Activated T-cell treated with anti-CD3 and anti-CD28 coated beads for 1 hour (primary cell): ENCODE results near the gene RPUSD4.

Source experiments
- DNase-seq: peaks from one replicate; pipeline ENCODE4 v3.0.0-alpha.2; 2020; ENCODE audit warnings: low read depth

Gene RPUSD4

DNA sequence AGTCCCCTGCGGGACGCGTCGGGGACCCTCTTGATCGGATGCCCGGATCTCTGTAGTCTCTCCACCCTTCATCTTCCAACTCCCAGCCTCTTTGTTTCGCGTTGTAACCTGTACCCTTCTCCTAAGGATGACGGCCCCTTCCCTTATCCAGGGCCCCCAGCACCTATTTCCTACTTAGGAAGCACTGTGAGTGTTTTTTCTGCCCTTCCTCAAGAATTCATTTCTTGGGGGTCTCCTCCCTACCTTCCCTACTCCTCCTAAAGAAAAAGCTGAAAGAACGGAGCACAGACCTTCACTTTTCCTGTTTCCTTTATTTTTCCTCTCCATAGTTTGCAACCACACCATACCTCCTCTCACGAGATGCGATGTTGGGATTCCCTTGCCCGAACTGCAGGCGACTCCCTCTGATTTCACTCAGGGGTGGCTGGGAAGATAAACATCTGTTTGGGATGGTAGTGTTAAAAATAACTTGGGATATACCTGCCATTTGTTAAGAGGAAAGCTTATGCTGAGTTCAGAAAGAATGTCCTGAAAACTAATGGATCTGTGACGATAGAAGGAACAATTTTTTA is 725 bp upstream of the RPUSD4 start:
- no peak for DNase-seq

DNA sequence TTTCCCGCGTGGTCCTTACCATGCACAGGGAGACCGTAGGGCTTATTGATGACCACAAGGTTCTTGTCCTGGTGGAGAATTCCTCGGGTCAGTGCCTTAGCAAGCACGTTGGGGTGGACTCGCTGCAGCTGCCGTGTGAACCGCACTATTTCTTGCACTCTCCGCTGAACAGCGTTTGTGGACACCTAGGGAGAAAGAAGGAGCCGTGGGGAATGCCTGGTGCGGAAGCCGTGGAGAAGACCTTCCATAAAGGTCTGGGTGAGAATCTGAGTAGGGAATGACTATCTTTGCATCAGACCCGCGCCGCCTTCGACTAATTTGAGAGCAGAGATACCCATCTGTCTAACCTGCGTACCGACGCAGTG is 597 bp downstream of the RPUSD4 start:
- no peak for DNase-seq

DNA sequence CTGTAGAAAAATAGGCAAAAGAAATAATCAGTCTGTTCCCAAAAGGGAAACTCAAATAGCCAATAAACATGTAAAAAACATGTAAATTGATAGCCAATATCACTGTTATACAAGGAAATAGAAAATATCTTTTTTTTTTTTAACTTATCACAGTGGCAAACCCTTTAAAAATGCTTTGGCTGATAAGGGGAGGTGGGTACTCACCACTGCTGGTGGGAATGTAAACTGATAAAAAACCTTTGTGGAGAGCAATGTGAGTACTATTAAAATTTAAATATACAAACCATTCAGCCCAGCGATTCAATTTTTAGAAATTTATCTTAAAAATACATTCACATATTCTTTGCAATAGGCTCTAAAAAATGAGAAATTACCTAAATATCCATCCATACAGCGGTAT is 3.6 kb downstream of the RPUSD4 start:
- no peak for DNase-seq

DNA sequence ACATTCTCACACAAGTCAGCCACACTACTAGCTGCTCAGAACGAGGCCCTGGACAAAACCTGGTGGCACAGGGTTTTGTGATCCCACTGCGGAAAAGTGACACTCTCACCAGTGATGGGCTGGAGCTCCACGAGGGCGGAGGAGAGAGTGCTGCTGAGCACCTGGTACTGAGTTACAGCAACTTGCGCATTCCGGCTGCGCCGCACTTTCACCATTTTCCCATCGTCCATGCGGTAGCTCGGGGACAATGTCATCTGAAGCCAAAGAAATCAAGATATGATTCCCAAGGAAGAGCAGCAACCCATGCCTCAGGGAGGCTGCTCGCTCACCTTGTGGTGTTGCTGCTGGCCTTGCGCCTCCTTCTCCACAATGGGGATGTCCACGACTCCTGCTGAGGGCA is 6.1 kb downstream of the RPUSD4 start:
- DNase-seq, result no peak

DNA sequence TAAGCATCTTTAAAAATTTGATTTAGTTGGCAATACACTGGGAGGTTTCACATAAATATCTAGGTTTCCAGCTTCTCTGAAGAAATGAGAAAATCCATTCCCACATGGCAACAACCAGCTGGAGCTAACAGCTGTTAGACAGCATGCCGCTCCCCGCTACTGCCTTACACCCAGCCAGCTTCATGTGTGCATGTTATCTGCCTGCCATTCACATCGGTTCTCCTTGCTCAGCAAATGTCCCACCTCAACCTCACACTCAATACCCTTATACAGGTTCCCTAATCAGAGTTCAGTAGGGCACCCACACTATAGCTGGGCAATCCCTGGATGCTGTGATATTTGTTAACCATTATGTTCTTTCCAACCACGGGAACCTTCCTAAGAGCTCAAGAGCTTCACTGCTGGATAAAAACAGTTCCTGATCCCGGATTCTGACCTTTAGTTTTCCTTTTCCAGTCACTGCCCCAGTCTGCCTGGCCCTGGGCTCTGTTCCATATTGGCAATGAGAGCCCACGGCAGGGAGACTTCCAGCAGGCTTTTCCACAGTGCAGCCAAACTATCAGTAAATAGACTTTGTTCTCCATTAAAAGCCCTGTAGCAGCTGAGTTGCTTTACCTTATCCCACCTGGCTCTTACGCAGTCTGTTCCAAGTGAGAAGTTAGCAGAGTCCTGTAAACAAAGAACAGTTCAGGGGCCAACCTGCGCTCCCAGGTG is 8.6 kb downstream of the RPUSD4 start:
- DNase-seq, result no peak

DNA sequence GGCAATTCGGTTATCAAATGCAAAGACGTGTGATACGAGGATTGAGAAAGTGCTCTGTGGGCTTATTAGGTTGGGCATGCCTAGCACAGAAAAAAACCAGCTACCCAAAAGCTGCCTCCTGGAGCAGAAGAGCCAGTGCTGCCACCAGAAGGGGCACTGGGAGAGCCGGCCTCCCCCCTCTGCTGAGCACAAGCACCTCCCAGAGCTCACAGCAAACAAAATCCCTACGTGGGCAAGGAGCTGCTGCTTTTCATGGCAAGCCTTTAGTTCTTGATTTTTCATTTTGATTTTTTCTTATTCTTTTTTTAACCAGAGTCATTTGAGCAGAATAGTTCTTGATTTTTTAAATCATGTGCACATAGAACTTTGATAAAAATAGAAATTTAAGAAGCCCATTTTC is 12.8 kb downstream of the RPUSD4 start:
- DNase-seq, result no peak

DNA sequence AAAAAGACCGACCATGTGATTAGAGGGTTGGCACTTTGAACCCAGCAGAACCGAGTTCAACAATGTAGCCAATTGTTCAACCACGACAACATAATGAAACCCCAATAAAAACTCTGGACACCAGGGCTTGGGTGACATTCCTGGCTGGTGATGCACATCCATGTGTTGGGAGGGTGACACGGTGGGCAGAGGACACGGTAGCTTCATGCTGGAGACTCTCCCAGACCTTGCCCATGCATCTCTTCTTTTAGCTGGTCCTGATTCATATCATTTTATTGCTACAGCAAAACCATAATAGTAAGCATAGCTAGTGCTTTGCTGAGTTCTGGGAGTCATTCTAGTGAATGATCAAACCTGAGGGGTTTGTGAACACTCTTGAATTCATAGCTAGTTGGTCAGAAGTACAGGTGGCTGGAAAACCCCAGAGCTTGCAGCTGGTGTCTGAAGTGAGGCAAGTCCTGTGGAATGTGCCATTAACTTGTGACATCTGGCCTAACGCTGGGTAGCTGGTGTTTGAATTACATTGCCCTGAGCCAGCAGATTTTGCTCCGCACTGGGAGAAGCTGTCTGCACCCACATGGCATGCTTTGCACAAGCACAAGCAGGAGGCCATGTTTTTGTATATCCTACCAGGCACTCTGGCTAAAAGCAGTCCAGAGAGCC is 14.0 kb downstream of the RPUSD4 start:
- no peak for DNase-seq

DNA sequence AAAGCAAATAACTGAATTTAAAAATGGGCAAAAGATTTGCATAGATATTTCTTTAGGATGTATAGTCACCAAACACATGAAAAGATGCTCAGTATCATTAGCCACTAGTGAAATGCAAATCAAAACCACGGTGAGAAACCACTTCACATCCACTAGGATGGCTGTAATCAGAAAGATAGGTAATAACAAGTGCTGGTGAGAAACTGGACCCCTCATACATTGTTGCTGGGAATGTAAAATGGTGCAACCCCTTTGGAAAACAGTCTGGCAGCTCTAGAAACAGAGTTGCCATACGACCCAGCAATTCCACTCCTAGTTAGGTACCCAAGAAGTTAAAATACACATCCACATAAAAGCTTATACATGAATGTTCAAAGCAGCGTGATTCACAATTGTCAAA is 16.3 kb downstream of the RPUSD4 start:
- no peak for DNase-seq

DNA sequence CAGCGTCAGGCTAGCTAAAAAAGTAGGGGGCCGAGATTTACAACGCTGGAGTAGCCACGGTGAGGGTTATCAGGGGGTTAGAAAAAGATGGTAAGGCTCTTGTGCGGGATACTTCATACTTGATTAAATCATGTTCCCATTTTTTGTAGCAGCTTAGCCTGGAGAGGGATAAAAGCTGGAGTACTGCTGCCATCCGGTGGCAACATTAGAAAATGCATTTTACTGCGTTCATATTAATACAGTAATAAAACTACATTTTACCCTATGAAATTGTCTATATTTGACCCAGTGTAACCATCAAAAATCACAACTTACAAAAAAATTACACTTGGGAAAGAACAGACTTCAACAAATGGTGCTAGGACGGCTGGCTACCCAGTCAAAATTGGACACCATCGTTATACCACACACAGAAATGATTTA is 17.3 kb downstream of the RPUSD4 start:
- peak; percentile 12 for DNase-seq

DNA sequence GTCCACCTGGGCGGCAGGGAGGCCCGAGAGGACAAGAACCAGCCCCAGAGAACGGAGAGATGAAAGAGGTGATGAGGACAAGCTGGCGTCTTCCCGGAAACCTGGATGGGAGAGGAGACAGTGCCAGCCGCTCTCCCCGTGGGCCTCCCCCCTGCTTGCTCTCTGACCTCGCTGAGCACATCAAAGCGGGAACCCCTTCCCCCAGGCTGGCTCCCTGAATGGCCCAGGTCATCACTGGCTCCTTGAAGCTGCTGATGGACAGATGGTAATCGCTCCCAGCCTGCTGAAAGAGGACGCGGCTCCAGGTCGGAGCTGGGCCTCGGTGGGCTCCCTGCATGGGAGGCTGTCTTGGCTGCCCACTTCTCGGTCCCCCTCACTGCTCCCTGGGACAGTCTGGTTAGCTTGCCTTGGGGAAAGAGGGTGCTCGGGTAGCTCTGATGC is 18.4 kb downstream of the RPUSD4 start:
- no peak for DNase-seq

DNA sequence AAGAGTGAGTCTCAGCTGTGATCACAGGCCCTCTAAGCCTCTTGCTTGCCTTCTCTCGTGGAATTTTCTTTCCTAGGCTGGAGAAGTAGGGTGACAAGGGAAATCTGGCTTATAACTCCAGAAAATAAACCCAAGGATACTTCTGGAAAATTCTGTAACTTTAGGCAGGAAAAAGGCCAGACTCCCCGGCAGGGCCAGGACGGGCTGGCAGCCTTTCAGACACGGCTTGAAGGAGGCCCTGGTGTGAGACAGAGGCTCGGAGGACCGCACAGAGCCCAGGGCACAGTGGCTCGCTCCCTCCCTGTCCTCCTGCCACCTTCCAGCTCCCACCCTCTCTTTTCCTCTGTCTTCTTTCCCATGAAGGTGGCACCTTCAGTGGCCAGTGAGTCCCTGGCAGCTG is 19.1 kb downstream of the RPUSD4 start:
- no peak for DNase-seq

DNA sequence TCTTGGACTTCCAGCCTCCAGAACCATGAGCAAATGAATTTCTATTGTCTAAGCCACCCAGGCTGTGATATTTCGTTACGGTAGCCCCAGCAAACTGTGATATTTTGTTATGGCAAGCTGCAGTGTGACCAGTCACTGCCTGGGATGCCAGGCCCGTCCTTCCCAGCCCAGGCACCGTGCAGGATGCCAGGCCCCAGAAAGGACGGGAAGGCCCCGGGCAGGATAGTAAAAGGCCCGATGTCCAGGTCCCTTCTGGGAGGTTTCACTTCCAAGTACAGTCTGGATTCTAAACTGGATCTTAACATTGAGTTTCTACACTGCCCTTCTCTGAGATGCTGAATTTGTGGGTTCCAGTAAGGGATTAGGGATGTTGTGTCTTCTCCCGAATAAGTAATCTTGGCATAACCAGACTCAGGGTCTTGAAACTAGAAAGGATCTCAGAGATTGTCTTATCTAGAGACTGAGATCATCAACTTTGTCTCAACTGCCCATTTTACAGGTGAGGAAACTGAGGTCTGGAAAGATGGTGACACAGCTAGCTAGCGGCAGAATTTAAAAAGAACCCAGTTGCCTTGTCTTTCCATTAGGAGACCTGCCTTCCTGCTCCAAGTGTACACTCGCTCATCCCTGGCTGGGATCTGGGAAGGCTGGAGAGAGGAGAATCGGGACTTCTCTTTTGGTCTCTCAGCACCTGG is 19.9 kb downstream of the RPUSD4 start:
- DNase-seq, result no peak

DNA sequence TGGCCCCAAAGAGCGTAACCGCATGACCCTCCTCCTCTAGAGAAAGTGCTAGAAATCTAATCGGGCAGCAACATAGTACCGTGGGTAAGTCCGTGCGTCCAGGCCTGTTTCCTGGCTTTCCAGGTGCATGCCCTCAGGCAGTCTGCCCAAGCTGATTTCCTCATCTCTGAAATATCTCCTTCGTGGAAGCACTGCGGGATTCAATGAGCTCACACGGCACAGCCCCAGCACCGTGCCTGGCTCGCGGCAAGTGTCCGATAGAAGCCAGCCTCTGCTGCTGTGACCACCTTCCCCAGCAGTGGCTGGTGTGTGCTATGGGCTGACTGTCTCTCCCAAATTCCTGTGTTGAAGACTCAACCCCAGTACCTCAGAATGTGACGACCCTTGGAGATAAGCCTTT is 20.7 kb downstream of the RPUSD4 start:
- no peak for DNase-seq

DNA sequence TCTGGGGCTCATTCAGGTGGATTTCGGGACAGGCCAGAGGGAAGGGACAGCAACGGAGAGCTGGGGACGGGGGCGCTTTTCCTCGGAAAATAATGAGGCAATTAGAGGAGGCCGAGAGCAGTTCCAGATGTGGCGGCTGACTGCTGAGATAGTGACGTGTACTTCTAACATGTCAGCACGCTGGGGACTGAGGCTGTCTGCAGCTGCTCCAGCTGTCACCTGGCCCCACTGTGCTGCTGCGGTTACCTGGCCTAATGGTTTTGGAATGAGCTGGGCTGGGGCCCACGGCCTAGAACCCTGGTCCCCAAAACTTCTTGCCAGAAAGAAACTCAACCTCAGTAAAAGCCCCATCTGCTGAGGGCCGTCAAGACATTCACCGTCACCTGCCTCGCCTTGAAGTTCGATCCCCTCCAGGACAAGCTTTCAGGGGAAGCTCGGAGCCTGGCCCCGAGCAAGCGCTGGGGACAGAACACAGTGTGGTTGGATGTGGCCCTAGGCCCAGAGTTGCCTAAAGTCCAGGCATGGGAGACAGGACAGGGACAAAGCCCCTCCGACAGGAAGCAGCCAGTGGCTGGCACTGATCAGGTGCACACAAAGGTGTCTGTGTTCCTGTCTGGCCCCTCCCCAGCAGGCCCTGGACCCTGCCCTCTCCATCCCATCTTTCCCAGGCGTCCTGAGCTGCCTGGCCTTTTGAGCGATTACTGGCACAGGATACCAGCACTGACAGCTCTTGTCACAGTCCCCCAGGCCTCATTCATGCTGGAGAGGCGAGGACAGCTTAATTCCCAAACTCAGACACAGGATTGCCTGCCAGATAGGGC is 22.1 kb downstream of the RPUSD4 start:
- DNase-seq, result no peak

DNA sequence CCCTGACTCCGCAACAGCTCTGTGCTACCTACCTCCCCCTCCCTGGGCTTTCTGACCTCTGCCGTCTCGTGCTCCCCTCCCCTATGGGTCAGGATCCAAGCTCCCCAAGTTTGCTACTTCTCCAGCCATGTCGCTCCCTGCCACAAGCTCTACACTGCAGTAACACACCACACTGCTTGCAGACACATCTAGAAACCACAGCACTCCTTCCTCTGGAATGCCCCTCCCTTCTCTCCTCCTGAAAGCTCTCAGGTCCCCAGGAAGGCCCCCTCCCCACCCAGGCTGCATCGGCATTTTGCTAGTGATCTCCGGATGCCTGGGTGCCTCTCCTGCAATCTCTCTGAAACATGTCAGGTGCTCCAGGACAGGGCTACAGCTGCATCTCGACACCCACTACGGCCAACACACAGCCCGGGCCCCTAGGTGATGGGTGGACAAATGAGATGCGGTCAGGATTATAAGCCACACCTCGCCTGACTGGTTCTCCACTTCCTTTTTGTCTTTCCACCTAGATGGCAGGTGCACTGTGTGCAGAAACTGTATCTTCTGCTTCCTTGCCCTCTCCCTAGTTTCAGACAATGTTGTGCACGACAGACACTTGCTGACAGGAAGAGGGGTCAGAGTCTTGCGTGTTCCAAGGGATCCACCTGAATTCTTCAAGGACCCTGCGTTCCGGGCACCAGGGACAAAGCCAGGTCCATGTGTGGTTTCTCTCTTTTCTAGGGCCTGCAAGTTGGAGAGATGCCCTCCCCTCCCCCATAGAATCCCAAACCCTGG is 22.9 kb downstream of the RPUSD4 start:
- no peak for DNase-seq

DNA sequence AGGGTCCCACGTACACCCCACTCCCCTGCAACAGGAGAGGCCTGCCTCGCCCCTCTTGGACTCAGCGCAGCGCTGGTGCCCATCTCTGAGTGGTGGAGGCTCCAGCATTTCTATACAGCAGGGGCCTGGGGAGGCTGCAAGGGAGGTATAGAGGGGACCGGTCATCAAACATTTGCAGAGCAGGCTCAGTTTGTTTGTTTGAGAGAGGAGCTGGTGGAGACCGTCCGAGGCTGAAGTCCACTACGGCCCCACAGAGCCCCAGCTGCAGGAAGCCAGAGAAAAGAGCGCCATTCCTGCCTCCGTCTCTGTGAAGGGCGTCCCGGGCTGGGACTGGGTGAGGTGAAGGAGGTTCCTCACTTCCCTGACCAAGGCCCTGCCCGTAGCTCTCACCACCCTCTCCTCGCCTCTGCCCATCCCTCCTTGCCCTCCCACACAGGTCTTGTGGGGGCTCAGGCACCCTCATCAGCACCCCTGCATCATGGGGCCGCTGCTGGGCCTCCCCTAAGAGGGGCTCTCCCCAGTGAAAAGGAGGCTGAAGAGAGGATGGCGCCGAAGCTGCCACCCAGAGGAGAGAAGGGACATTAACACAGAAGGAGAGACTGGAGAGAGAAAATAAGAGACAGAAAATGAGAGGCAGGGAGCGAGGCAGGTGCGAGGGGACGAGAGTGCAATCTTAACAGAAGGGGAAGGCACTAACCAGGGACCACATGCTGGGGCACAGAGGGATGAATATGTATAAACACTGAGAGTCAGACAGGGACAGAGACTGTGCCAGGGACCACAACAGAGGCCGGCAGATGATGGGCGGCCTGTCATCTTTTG is 24.5 kb downstream of the RPUSD4 start:
- no peak for DNase-seq

DNA sequence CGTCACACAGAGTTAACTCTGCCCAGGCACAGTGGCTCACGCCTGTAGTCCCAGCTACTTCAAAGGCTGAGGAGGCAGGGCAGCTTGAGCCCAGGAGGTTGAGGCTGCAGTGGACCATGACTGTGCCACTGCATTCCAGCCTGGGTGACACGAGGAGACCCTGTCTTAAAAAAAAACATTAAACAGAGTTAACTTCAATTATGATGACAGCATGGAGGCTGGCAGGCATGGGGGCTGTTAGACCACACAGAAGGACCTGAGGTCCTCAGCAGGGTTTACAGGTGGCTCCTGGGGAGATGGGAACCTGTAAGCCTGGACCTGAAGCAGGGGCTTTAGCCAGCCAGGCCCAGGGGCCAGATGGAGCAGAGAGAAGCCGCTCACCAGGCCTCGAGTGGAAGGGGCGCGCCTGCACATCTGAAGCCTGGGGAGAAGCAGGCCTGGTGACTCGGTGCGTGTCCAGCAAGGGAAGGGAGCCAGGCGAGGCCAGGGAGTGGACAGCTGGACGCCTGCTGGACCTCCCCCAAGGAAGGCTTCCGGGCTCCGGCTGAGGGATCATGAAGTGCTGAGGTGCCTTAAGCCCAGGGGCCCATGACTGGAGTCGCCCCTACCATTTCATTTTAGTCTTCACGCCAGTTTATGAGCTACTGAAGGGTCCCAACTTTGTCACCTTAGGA is 25.3 kb downstream of the RPUSD4 start:
- no peak for DNase-seq

DNA sequence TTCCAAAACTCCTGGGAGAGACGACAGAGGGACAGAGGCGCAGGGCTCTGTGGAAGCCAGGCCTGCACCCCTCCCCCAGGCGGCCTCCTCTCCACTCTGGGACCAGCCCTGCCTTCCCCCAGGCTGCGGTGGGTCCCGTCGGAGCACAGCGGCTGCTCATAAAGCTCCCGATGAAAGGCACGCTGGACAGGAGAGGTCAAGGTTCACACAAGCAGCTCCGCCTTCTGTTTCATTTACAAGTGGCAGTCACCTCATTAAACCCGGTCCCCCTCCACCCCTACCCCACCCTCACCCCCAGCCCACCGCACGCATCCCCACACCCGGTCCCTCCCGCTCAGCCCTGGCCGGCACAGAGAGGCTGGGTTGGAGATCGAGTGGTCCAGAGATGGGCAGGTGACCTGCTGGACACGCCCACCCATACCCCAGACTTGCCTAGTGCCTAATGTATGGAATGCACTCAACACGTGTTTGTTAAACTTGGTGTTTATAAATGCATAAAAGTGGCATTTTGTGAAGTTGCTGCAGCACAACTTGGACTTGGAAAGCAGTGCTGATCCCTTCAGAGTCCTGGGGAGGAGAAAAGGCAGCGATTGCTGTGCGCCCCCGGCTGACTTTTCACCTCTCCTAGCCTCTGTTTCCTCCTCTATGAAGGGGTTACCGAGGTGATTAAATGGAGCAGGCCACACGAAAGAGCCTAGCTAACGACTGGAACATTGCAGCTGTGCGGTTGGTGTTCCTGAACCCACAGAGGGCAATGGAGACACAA is 26.0 kb downstream of the RPUSD4 start:
- DNase-seq, result no peak

DNA sequence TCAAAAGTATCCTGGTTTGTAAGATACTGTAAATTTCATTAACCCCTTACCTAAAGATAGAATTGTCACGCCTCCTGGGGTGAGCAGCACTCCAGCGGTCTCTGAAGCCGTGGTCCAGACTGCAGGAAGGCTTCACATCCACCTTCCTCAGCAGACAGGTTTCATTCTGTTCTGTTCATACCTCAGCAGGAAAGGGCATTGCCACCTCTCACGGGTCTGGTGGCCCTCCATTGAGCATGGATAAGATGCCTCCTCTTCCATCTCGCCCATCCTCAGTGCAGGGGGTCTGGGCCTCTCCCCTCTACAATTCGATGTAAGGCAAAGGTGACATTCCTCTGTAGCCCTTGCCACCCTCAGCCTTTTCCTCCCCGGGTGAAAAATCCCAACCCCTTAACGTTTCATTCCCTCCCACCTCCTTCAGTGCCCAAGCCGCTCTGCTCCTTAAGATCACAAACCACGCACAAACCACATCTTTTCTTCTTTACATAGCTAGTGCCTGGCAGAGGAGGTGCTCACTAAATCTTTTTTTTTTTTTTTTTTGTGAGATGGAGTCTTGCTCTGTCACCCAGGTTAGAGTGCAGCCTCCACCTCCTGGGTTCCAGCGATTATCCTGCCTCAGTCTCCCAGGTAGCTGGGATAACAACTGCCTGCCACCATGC is 28.5 kb downstream of the RPUSD4 start:
- no peak for DNase-seq
